Thyroid gland (tissue), 4 donors: ENCODE data around the gene FOXP1. TPM values are rescaled to one million over a fixed set of nuclear protein-coding genes. Genes with fewer than 3 reads are reported as not detected.

Source experiments
- DNase-seq, 2 donors: peaks; one replicate each; pipeline ENCODE4 v3.0.0-alpha.2; 2019
- H3K27ac ChIP-seq, 3 donors: fragments of 200-600 bp; sonication (generic); 1 replicate in 2 of 3; 2 replicates in 1 of 3; pipeline ENCODE4 v1.5.1; 2016 to 2019; ENCODE audit warnings: mild to moderate bottlenecking in 1 of 3, moderate library complexity in 1 of 3
- H3K27me3 ChIP-seq: fragments of 200-600 bp; sonication (generic); one replicate; pipeline ENCODE4 v1.5.1; 2019
- H3K36me3 ChIP-seq, 2 donors: fragments of 200-600 bp; sonication (generic); one replicate each; pipeline ENCODE4 v1.5.1; 2016 to 2019
- H3K4me1 ChIP-seq, 2 donors: fragments of 200-600 bp; sonication (generic); one replicate each; pipeline ENCODE4 v1.5.1; 2017 to 2019
- H3K4me3 ChIP-seq, 3 donors: fragments of 200-600 bp; sonication (generic); replicated peaks in 1 of 3; 1 replicate in 2 of 3; 2 replicates in 1 of 3; pipeline ENCODE4 v1.5.1; 2016; ENCODE audit warnings: mild to moderate bottlenecking in 1 of 3
- H3K9me3 ChIP-seq: fragments of 200-600 bp; sonication (generic); one replicate; pipeline ENCODE4 v1.5.1; 2017
- POLR2A ChIP-seq, 2 donors: fragments of 450-650 bp; IDR thresholded peaks; one replicate each; pipeline ENCODE4 v1.6.1; 2017; ENCODE audit warnings: antibody characterized with exemption in 2 of 2, mild to moderate bottlenecking in 2 of 2, moderate library complexity in 1 of 2
- WGBS, 2 donors: methylation state at CpG; one replicate each; pipeline ENCODE4 v1.1.5; 2017; 5-methylcytosine and 5-hydroxymethylcytosine counted together
- intact Hi-C: fragments of 100-400 bp; cut with DNase I; formaldehyde crosslinking; loops from one replicate; pipeline ENCODE4 v1.15.1; 2023
- total RNA-seq, 4 donors: library from RNA; depleted of rRNA; stranded (reverse); fragments of >200 nt; gene quantifications; one replicate each; pipeline ENCODE4 v1.2.3, GENCODE V29; 2016
- TF ChIP-seq, protein P1 (sequence below), 6 experiments: fragments of 200-600 bp in 3 of 6; fragments of 450-650 bp in 3 of 6; sonication (generic) in 3 of 6; IDR thresholded peaks; one replicate each; pipeline ENCODE4 v1.5.1; 2016 to 2019; ENCODE audit warnings: antibody characterized with exemption in 6 of 6, mild to moderate bottlenecking in 2 of 6, inconsistent platforms in 1 of 6, moderate library complexity in 1 of 6

FOXP1 gene
- total RNA-seq, 4 donors from 2014 or later: 111 to 187 (median 141) TPM

- 87 to 88% methylated on average over 5 of the region's 5 CpGs for WGBS, 2 donors
- intact Hi-C loops: no loop called here
Observed at GRCh38 chr3:71497971-71498444, 85.5 kb downstream of the FOXP1 start.

GRCh38 chr3:71497367-71497897 is 86.1 kb downstream of the FOXP1 start:
- no peak for DNase-seq
- intact Hi-C loops: no loop called here
- Histone ChIP-seq H3K27me3 (no peaks in the 10 kb centered on the region), H3K4me1 (peaks cover 15 to 25% of the 10 kb centered on the region in 2 donors), H3K9me3 (no peaks in the 10 kb centered on the region), H3K27ac (no peak overlapping the region), H3K4me3 (no peak overlapping the region), H3K36me3 (no peaks in the 10 kb centered on the region)
- TF ChIP-seq, protein P1, sequence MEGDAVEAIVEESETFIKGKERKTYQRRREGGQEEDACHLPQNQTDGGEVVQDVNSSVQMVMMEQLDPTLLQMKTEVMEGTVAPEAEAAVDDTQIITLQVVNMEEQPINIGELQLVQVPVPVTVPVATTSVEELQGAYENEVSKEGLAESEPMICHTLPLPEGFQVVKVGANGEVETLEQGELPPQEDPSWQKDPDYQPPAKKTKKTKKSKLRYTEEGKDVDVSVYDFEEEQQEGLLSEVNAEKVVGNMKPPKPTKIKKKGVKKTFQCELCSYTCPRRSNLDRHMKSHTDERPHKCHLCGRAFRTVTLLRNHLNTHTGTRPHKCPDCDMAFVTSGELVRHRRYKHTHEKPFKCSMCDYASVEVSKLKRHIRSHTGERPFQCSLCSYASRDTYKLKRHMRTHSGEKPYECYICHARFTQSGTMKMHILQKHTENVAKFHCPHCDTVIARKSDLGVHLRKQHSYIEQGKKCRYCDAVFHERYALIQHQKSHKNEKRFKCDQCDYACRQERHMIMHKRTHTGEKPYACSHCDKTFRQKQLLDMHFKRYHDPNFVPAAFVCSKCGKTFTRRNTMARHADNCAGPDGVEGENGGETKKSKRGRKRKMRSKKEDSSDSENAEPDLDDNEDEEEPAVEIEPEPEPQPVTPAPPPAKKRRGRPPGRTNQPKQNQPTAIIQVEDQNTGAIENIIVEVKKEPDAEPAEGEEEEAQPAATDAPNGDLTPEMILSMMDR (IDR thresholded peaks at IDR 0.05): no peak
- no peak for TF ChIP-seq POLR2A (IDR thresholded peaks at IDR 0.05)
- WGBS, 2 donors: 53 to 69% methylated on average over 1 of the region's 1 CpG

More at GRCh38 chr3:71497971-71498444, 85.5 kb downstream of the FOXP1 start:
- no peak overlapping the region for H3K27ac ChIP-seq
- DNase-seq: no peak
- TF ChIP-seq, protein P1 (IDR thresholded peaks at IDR 0.05): no peak
- H3K27me3 ChIP-seq: no peaks in the 10 kb centered on the region
- H3K4me1 ChIP-seq: peaks cover 15 to 30% of the 10 kb centered on the region in 2 donors
- H3K9me3 ChIP-seq: no peaks in the 10 kb centered on the region
- no peaks in the 10 kb centered on the region for H3K36me3 ChIP-seq
- H3K4me3 ChIP-seq: no peak overlapping the region

GRCh38 chr3:71495708-71496472 is 87.6 kb downstream of the FOXP1 start:
- Histone ChIP-seq H3K4me3 (no peak overlapping the region), H3K36me3 (no peaks in the 10 kb centered on the region), H3K4me1 (peaks cover 15 to 24% of the 10 kb centered on the region in 2 donors), H3K27ac (no peak overlapping the region), H3K9me3 (no peaks in the 10 kb centered on the region), H3K27me3 (no peaks in the 10 kb centered on the region)
- WGBS, 2 donors: 89 to 90% methylated on average over 5 of the region's 5 CpGs
- DNase-seq: no peak
- intact Hi-C loops: no loop called here
- no peak for TF ChIP-seq POLR2A (IDR thresholded peaks at IDR 0.05)
- TF ChIP-seq, protein P1 (IDR thresholded peaks at IDR 0.05): no peak

DNA sequence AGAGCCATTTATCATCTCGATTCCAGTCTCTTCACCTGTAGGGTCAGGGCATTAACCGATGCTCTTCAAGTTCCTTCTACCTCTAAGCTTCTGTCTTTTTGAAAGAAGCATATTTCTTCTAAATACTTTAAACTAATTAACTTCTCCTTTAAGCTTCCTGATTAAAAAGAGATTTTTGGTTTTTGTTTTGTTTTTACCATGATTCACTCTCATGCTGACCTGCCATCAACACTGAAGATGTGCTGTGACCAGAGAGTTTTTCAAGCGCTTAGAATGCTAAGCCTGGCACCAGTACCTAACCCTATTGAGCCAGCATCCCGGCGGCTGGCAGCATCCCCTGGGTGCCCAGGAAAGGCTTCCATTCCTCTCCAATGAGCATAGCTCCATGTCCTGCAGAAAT is 89.3 kb downstream of the FOXP1 start:
- TF ChIP-seq POLR2A (IDR thresholded peaks at IDR 0.05): no peak
- TF ChIP-seq, protein P1 (IDR thresholded peaks at IDR 0.05): no peak
- WGBS, 2 donors: 95 to 98% methylated on average over 5 of the region's 5 CpGs
- Histone ChIP-seq H3K27ac (no peak overlapping the region), H3K27me3 (no peaks in the 10 kb centered on the region), H3K9me3 (no peaks in the 10 kb centered on the region), H3K36me3 (no peaks in the 10 kb centered on the region), H3K4me3 (no peak overlapping the region), H3K4me1 (peaks cover 15 to 24% of the 10 kb centered on the region in 2 donors)
- no peak for DNase-seq
- intact Hi-C loops: no loop called here
